NB4 (cell line): Measurements from ENCODE around the gene IGF2BP3.

ENCODE experiments used
- CTCF ChIP-seq: IDR thresholded peaks from one replicate; pipeline ENCODE4 v1.5.1; 2012; ENCODE audit warnings: low read depth, low read length
- MAX ChIP-seq: IDR thresholded peaks from 2 replicates; pipeline ENCODE4 v1.6.1; 2011; ENCODE audit warnings: low read depth, low read length
- MYC ChIP-seq: IDR thresholded peaks from 2 replicates; pipeline ENCODE4 v1.6.1; 2011; ENCODE audit warnings: low read depth, low read length
- POLR2A ChIP-seq: IDR thresholded peaks from 2 replicates; pipeline ENCODE4 v1.6.1; 2011; ENCODE audit warnings: mild to moderate bottlenecking; ENCODE audit not compliant: insufficient read length; ENCODE audit errors: extremely low read depth

- TF ChIP-seq MAX (no peak), POLR2A (no peak), CTCF (no peak), MYC (no peak)
These were observed 114.1 kb downstream of the IGF2BP3 start for GRCh38 chr7:23356168-23356567.
